Stimulated activated CD4-positive, alpha-beta T cell treated with anti-CD3 and anti-CD28 coated beads, Interleukin-12 subunit alpha, Interleukin-12 subunit beta, amount 100 ng/mL, for 48 hours (primary cell): ENCODE measurements around the gene MEX3A.
"Not testable (repeated sequence)": the region's sequence is repeated elsewhere in the genome, so short reads cannot be mapped to it uniquely, and the experiment has no call there.

ENCODE experiments used
- DNase-seq, 3 donors: peaks; one replicate each; pipeline ENCODE4 v3.0.0-alpha.2; 2020; ENCODE audit warnings: low read depth in 2 of 3, low spot score in 1 of 3

Gene MEX3A, protein sequence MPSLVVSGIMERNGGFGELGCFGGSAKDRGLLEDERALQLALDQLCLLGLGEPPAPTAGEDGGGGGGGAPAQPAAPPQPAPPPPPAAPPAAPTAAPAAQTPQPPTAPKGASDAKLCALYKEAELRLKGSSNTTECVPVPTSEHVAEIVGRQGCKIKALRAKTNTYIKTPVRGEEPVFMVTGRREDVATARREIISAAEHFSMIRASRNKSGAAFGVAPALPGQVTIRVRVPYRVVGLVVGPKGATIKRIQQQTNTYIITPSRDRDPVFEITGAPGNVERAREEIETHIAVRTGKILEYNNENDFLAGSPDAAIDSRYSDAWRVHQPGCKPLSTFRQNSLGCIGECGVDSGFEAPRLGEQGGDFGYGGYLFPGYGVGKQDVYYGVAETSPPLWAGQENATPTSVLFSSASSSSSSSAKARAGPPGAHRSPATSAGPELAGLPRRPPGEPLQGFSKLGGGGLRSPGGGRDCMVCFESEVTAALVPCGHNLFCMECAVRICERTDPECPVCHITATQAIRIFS

DNA sequence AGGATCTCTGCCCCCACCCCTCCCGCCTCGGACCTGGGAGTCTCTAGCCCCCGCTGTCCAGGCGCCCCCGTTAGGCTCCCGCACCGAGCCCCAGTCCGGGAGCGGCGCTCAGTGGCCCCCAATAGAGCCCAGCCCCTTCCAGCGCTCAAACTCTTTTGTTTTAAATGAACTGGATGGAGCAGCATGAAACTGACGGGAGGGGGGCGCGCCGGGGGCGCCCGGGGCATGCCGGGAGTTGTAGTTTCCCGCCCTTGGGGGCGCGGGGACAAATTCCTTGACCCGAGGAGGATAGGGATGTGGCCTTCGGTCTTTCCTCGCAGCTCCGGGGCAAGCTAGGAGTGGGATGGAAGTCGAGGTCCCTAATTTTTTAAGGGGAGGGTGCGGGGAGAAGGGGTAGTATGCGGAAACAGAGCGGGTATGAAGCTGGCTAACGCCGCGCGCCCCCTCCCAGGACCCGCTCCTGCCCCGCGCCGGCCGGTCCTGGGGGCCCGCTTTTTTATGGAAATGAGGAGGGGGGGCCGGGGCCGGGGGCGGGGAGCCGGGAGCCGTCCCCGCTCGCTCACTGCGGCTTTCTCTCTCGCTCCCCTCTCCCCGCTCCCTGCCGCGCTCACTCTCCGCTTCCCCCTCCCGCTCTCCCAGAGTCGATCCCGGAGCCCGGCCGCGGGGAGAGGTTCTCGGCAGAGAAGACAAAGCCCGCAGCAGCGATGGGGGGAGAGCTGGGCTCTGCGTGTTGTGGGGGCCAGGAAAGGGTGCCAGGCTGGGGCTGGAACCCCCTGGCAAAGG, at the start of gene MEX3A:
TSS of gene MEX3A (minus strand) at position 157 of the 783 bp plus-strand sequence. CDS start 467 bp downstream, outside the sequence.
- peak in 1 of 3 donors; percentile 46 for DNase-seq

DNA sequence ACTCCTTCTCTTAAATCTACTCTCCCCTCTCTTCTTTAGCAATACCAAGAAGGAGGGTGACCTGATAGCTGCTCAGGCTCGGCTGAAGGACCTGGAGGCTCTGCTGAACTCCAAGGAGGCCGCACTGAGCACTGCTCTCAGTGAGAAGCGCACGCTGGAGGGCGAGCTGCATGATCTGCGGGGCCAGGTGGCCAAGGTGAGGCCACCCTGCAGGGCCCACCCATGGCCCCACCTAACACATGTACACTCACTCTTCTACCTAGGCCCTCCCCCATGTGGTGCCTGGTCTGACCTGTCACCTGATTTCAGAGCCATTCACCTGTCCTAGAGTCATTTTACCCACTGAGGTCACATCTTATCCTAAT, 48.3 kb upstream of the MEX3A start:
- no peak for DNase-seq

DNA sequence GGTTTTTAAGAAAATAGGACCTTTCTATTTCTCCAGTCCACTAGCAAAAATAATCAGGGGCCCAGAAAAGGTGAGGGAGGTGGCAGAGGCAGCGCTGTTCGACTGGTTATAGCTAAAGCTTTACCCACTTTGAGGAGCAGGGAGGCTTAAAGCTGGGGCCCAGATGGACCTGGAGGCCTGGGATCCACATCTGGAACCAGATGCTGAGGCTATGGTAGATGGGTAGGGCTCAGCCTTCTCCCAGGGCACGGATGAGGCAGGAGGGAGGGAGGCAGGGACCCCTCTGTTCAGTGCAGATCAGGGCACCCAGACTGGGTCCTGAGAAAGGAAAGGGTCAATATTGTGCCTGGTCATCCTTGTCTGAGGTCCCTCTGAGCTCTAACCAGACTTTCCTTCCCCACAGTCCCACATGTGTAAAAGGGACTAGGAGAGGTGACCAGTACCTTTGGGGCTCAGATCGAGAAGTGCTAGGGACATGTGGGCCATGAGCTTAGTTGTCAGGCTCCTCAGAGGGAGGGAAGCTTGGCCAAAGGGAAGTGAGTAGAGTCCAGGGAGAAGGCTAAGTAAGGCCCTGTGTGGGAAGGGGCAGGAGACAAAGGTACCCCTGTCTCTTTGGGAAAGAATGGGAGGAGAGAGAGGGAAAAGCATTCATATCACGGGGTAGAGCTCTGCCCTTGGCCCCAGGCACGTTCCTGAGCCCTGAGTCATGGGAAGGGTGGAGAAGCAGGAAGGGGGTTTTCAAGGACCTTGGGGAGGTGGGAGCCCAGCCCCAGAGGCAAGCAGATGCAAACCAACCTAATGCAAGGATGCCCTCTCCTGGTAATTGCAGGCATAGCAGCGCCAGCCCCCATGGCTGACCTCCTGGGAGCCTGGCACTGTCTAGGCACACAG, 47.7 kb upstream of the MEX3A start:
- peak; percentile 76 to 92 (median 77) for DNase-seq

GRCh38 chr1:156128654-156129597, 46.7 kb upstream of the MEX3A start:
- no peak for DNase-seq

DNA sequence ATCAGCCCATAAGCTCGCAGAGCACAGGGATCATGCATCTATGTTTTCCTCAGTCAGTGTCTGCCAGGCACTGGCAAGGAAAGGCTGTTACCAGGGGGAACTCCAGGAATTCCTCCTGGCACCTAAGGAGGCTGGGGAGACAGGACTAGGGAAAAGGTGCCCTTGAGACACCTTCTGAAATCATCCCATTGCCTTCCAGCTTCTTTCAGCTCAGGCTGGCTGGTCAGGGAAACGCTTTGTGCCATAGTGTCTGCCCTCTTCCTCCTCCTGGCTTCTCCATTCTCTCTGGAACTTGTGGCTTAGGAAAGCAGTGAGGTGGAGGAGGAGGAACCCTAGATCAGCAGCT, 46.0 kb upstream of the MEX3A start:
- no peak for DNase-seq

DNA sequence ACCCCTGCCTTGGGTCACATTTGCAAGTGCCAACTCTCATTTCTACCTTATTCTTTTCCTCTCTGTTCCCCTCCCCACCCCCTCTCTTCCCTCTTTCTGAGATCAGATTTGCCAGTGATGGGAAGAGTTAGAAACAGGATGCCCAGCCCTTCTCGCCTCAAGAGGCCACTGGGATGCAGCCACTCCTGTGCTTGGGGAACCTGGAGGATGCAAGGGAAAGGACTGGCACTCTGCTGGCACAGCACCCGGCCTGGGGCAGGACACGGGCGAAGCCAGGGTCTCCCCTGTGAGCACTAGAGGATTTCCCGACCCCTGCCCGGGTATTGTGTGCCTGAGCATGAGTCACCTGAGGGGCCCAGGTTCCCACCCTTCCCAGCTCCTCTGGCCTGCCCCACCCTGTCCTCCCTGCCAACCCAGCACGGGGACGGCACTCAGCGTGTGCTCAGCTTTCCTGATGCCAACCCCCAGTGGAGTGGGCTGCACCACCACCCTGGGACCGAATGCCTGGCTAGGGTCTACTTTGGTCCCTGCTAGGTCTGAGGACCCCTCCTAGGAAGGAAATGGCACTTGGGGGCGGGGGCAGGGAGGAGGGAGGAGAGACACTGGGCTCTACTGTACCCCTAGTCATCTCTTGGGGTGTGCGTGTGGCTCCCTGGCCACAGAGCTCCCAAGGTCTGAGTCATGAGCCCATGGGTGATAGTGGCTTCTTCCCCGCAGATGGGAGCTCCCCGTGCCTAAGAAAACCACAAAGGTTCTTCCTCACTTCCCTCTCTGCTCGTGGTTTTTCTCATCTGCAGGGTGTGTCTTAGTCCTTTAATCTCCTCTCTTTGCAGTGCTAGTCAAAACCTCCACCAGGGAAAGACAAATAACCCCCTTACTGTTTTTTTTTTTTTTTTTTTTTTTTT, 44.6 kb upstream of the MEX3A start:
- peak; percentile 77 to 81 (median 81) for DNase-seq

GRCh38 chr1:156126043-156126629, 43.9 kb upstream of the MEX3A start:
- DNase-seq, result peak in 1 of 3 donors; percentile 57

GRCh38 chr1:156125544-156125943, 43.3 kb upstream of the MEX3A start:
- not testable (repeated sequence) for DNase-seq

- no peak for DNase-seq
Observed at GRCh38 chr1:156124557-156125483, 42.6 kb upstream of the MEX3A start.

DNA sequence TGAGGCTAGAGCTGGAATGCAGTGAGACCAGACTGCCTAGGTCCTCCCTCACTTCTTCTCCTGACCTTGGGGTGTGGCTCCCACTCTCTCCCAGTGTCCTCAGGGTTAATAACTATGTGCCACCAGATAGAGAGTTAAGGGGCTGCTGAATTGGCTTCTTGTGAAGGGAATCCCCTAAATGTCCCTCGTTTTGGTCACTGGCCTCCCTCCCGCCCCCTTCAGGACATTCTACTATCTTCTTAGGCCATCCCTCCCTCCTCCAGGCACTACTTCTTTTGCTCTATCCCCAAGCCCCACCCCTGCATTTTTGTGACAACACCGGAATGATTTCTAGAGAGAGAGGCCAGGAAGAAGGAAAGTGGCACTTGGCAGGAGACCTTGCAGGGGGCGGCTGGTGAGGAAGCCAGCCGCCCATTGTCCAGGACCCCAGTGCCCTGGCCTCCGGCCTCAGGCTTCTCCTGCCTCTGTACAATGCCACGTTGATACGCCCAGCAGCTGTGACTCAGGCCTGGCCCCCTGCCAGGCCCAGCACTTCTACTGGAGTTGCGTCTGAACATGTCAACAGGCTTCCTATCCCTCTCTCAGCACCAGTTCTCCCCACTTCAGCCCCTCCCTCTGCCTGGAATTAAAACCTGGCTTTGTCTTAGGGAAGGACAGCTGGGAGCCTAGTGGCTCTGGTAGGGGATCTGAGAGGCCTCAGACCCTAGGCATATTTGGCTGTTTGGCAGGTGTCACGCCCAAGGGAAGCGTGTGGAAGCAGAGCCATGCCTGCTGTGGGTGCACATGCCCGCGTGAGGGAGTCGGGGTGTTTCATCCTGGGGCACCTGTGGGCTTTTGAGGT, 41.3 kb upstream of the MEX3A start:
- no peak for DNase-seq

- no peak for DNase-seq
Observed at GRCh38 chr1:156122519-156123355, 40.5 kb upstream of the MEX3A start.

GRCh38 chr1:156122086-156122485, 39.8 kb upstream of the MEX3A start:
- DNase-seq, result no peak

DNA sequence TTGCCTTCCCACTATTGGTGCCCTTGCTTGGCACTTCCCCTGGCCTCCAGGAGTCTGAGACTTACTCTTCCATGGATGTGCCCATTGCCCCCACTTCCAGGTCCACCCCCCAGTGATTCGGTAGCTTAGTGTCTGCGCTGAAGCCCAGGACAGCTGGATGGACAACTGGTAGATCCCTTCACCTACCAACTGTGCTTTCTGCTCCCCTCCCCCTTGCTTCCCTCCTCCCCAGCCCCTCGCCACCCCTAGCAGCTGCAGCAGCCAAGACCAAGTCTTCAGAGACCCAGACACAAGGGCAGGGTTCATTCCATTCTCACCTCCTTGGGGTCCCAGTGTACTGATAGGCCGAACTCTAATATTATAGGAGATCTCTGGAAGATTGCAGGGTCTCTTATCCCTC, 39.2 kb upstream of the MEX3A start:
- no peak for DNase-seq

DNA sequence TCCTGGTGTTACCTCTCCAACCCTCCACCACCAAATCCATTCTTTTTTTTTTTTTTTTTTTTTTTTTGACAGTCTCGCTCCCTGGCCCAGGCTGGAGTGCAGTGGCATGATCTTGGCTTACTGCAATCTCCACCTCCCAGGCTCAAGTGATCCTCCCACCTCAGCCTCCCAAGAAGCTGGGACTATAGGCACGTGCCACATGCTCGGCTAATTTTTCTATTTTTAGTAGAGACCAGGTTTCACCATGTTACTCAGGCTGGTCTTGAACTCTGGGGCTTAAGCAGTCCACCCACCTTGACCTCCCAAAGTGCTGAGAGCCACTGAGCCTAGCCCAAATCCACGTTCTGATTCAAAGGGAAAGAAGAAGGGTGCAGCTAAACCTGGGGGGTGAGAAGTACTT, 38.7 kb upstream of the MEX3A start:
- DNase-seq, result not testable (repeated sequence)

GRCh38 chr1:156120318-156120717, 38.1 kb upstream of the MEX3A start:
- no peak for DNase-seq
